ENCODE data around the gene PRSS48.

GRCh38 chr4:151227172-151227571 is 49.8 kb upstream of the PRSS48 start:
- no peak for TF ChIP-seq EZH2 (IDR thresholded peaks at IDR 0.05)
- TF ChIP-seq EZH2phosphoT487 (IDR thresholded peaks at IDR 0.05): no peak

Measured in neural progenitor cell (in vitro differentiated cells).